Stomach (tissue), 9 donors: ENCODE measurements around the gene NR6A1. TPM values are rescaled to one million over a fixed set of nuclear protein-coding genes. Genes with fewer than 3 reads are reported as not detected.

Experiments used
- DNase-seq, 2 donors: peaks; one replicate each; pipeline versions ENCODE4 v3.0.0 to v3.0.0-alpha.2; 2013 to 2019
- H3K27ac ChIP-seq, 5 donors: fragments of 200-600 bp in 4 of 5; sonication (generic) in 4 of 5; one replicate each; pipeline ENCODE4 v1.5.1; 2013 to 2019; ENCODE audit warnings: mild to moderate bottlenecking in 1 of 5, moderate library complexity in 1 of 5
- H3K27me3 ChIP-seq, 3 donors: fragments of 200-600 bp; sonication (generic); one replicate each; pipeline ENCODE4 v1.5.1; 2017 to 2019; ENCODE audit warnings: mixed run types in 1 of 3
- H3K36me3 ChIP-seq, 4 donors: fragments of 200-600 bp; sonication (generic); 1 replicate in 3 of 4; 2 replicates in 1 of 4; pipeline ENCODE4 v1.5.1; 2016 to 2019
- H3K4me1 ChIP-seq, 4 donors: fragments of 200-600 bp; sonication (generic); one replicate each; pipeline ENCODE4 v1.5.1; 2016 to 2019
- H3K4me3 ChIP-seq, 4 donors: fragments of 200-600 bp; sonication (generic) in 3 of 4; one replicate each; pipeline ENCODE4 v1.5.1; 2016 to 2019; ENCODE audit warnings: mild to moderate bottlenecking in 1 of 4
- H3K9me3 ChIP-seq, 4 donors: fragments of 200-600 bp; sonication (generic); one replicate each; pipeline ENCODE4 v1.5.1; 2016 to 2019
- CTCF ChIP-seq, 7 experiments: fragments of 450-650 bp in 4 of 7; fragments of 200-600 bp in 3 of 7; sonication (generic) in 3 of 7; IDR thresholded peaks; one replicate each; pipeline ENCODE4 v1.5.1; 2016 to 2019; ENCODE audit warnings: antibody characterized with exemption in 7 of 7, control low read depth in 2 of 7, mild to moderate bottlenecking in 1 of 7
- EP300 ChIP-seq: sonication (generic); formaldehyde crosslinking; IDR thresholded peaks from one replicate; pipeline ENCODE4 v1.6.1; 2017; ENCODE audit warnings: antibody characterized with exemption
- POLR2A ChIP-seq, 4 donors: fragments of 450-650 bp; IDR thresholded peaks; one replicate each; pipeline ENCODE4 v1.6.1; 2016; ENCODE audit warnings: antibody characterized with exemption in 4 of 4, control low read depth in 2 of 4, mild to moderate bottlenecking in 1 of 4, moderate library complexity in 1 of 4
- POLR2AphosphoS5 ChIP-seq, 3 donors: sonication (generic); formaldehyde crosslinking; IDR thresholded peaks; one replicate each; pipeline ENCODE4 v1.6.1; 2016; ENCODE audit warnings: antibody characterized with exemption in 3 of 3
- WGBS, 5 donors: extraction: QIAGEN DNeasy Blood & Tissue Kit in 3 of 5; methylation state at CpG; one replicate each; pipeline versions ENCODE4 v1.1.5 to v1.1.7; 2013 to 2018; 5-methylcytosine and 5-hydroxymethylcytosine counted together
- intact Hi-C: fragments of 100-400 bp; cut with DNase I; formaldehyde crosslinking; loops from one replicate; pipeline ENCODE4 v1.15.1; 2023; ENCODE audit warnings: low total_unique reads
- polyA plus RNA-seq, 3 donors: library from polyadenylated mRNA; stranded (reverse); fragments of 200-250 nt; gene quantifications; one replicate each; pipeline ENCODE4 v1.2.3, GENCODE V29; 2013
- total RNA-seq, 5 donors: library from RNA; depleted of rRNA; stranded (reverse); fragments of >200 nt; gene quantifications; one replicate each; pipeline versions ENCODE4 v1.1.0 to v1.2.3, GENCODE V29; 2014 to 2016
- donor health status: healthy with polysubstance abuse.
- donor health status: Bipolar disorder and iron deficiency.
- donor health status: healthy.

Gene NR6A1
- total and polyA plus RNA-seq, 8 donors = 0.15 to 3.2 (median 1.5) TPM; not detected in 1

GRCh38 chr9:124479947-124480620 is 291.0 kb downstream of the NR6A1 start:
- no peak overlapping the region for H3K27ac ChIP-seq
- no peak for DNase-seq
- H3K27me3 ChIP-seq = peaks cover 23 to 95% (median 64%) of the 10 kb centered on the region in 3 donors
- H3K36me3 ChIP-seq = no peaks in the 10 kb centered on the region
- H3K4me3 ChIP-seq = no peak overlapping the region
- 53 to 78% (median 57%) methylated on average over 6 of the region's 6 CpGs for WGBS, 5 donors
- peaks cover 7 to 14% (median 11%) of the 10 kb centered on the region in 4 donors for H3K4me1 ChIP-seq
- intact Hi-C loops = no loop called here
- H3K9me3 ChIP-seq = no peaks in the 10 kb centered on the region
- TF ChIP-seq EP300 = no peak
- no peak for TF ChIP-seq POLR2AphosphoS5 (IDR thresholded peaks at IDR 0.05)
- no peak for TF ChIP-seq POLR2A (IDR thresholded peaks at IDR 0.05)
- TF ChIP-seq CTCF (IDR thresholded peaks at IDR 0.05) = no peak

GRCh38 chr9:124479371-124479770 is 291.7 kb downstream of the NR6A1 start:
- TF ChIP-seq EP300 (no peak), CTCF (IDR thresholded peaks at IDR 0.05) (no peak), POLR2AphosphoS5 (IDR thresholded peaks at IDR 0.05) (no peak), POLR2A (IDR thresholded peaks at IDR 0.05) (no peak)
- no peaks in the 10 kb centered on the region for H3K36me3 ChIP-seq
- no peak overlapping the region for H3K4me3 ChIP-seq
- 72 to 87% (median 85%) methylated on average over 7 to 16 of the region's 16 CpGs for WGBS, 5 donors
- no peaks in the 10 kb centered on the region for H3K9me3 ChIP-seq
- H3K27ac ChIP-seq = no peak overlapping the region
- peaks cover 7 to 14% (median 11%) of the 10 kb centered on the region in 4 donors for H3K4me1 ChIP-seq
- no peak for DNase-seq
- intact Hi-C loops = no loop called here
- peaks cover 23 to 96% (median 69%) of the 10 kb centered on the region in 3 donors for H3K27me3 ChIP-seq

DNA sequence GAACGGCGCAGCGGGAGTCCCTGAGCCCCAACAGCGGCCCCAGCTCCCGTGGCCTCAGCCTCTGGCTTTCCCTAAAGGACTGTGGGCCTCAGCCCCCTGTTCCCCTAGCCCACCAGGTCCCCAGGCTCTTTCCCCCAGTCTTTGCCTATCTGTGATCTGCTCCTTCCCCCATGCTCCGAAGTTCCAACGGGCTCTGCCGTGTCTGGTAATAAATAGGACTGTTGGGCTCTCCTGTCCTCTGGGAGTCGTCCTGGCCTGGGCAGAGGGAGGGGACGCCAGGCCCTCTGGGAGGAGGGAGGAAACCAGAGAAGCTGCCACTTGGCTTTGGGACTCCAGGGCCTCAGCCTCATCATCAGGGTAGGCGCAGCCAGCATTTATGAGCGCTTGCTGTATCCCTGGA is 292.8 kb downstream of the NR6A1 start:
- Histone ChIP-seq H3K4me1 (peaks cover 7 to 14% (median 11%) of the 10 kb centered on the region in 4 donors), H3K27me3 (peaks cover 23 to 98% (median 69%) of the 10 kb centered on the region in 3 donors), H3K4me3 (no peak overlapping the region), H3K9me3 (no peaks in the 10 kb centered on the region), H3K27ac (no peak overlapping the region), H3K36me3 (no peaks in the 10 kb centered on the region)
- intact Hi-C loops = no loop called here
- no peak for TF ChIP-seq POLR2A (IDR thresholded peaks at IDR 0.05)
- no peak for TF ChIP-seq CTCF (IDR thresholded peaks at IDR 0.05)
- TF ChIP-seq EP300 = no peak
- TF ChIP-seq POLR2AphosphoS5 (IDR thresholded peaks at IDR 0.05) = no peak
- no peak for DNase-seq
- WGBS, 5 donors = 44 to 65% (median 54%) methylated on average over 9 to 12 of the region's 12 CpGs

GRCh38 chr9:124477648-124478285 is 293.3 kb downstream of the NR6A1 start:
- H3K27ac ChIP-seq = no peak overlapping the region
- peak in 1 of 2 donors; percentile 62 for DNase-seq
- 5 to 17% (median 7%) methylated on average over 7 to 53 of the region's 53 CpGs for WGBS, 5 donors
- H3K27me3 ChIP-seq = peaks cover 23 to 98% (median 69%) of the 10 kb centered on the region in 3 donors
- H3K4me1 ChIP-seq = peaks cover 7 to 14% (median 11%) of the 10 kb centered on the region in 4 donors
- peak overlapping the region in 2 of 4 donors; percentile 18 to 24 for H3K4me3 ChIP-seq
- H3K9me3 ChIP-seq = no peaks in the 10 kb centered on the region
- H3K36me3 ChIP-seq = no peaks in the 10 kb centered on the region
- intact Hi-C loops = no loop called here
- no peak for TF ChIP-seq CTCF (IDR thresholded peaks at IDR 0.05)
- no peak for TF ChIP-seq EP300
- no peak for TF ChIP-seq POLR2AphosphoS5 (IDR thresholded peaks at IDR 0.05)
